GM21367 (cell line): ENCODE measurements around the gene MRPL42.
"Not testable (repeated sequence)": the region's sequence is repeated elsewhere in the genome, so short reads cannot be mapped to it uniquely, and the experiment has no call there.

Source experiments
- ATAC-seq: cut with Tn5 transposase; IDR thresholded peaks from one replicate; pipeline ENCODE4 v1.9.1; 2021; ENCODE audit not compliant: unreplicated experiment

The MRPL42 gene

DNA sequence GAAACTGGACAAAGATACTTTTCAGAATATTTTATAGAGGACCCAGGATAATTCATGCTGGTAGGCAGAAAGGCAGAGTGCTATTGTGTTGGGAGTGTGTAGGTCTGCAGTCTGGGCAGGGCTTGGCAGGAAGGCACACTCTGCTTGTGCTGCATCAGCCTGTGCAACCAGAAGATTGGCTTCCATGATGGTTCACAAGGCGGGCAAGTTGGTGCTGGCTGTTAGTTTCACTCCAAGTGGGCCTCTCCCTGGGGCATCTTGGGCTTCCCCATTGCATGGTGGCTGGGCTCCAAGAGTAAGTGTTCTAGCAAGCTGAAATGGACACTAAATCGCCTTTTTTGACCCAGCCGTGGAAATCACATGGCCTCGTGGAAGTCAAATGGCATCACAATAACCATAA is 23.7 kb upstream of the MRPL42 start:
- no peak for ATAC-seq

DNA sequence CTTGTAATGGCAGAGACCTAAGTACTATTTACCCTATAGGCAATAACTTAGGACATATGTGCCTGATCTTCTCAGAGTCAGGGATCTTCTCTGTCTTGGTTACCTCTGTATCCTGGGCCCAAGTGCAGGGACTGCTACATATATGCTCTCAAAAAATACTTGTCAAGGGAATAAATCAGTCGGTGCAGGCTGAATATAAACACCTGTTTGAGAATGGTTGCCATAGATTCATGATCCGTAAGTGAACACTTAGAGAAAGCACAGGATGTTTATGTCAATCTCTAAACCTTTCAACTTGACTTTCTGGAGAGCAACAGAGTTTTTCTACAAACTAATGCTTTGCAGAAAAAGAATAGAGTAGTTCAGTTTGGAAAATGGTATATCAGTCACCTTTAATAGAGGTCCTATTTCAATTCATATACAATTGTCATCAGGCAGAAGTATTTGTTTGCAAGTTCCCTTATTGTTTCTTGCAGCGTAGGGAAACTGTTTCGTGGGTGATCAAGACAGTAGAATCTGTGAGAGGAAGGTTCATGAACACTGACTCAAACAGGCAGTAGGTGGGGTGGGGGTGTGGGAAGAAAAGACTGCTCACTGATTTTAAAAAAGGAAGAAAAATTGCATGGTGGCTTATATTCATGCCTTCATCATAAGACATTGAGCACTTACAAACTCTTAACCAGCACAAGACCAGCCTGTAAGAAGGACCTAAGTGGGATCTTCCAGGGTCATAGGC is 19.6 kb upstream of the MRPL42 start:
- ATAC-seq, result no peak

DNA sequence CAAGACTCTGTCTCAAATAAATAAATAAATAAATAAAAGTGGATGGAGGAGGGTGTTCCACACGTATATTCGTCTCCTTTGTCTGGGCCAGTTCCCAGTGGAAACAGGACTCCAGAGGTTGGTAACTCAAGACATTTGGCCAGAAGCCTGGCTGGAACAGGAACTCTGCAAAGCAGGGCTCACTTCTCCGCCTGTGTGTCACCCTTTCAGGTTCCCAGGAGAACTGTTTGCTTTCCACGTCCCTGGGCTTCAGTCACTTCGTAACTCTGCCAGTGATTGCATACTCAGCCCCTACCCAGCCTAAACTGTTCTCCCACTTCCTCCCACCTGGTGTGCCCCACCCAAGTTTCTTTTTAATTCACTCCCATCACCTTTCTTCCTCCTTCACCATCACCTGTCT is 18.5 kb upstream of the MRPL42 start:
- no peak for ATAC-seq

DNA sequence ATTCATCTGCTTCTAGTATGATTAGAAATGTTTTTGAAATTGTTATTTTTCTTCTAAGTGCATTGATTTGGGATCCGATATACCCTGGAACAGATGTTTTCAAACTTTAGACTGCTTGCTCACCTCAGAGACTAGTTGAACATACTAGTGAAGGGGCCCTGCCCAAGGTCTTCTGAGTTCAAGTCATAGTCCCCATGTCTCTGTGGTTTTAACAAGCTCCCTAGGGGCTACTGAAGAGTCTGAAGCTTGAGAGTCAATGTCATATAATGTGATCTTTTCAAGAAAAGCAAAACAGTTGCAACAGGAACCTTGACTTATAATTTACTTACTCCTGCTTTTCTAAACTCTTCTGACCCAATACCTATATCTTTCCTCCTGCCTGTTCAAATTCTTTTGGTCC is 18.0 kb upstream of the MRPL42 start:
- ATAC-seq, result peak; percentile 86

DNA sequence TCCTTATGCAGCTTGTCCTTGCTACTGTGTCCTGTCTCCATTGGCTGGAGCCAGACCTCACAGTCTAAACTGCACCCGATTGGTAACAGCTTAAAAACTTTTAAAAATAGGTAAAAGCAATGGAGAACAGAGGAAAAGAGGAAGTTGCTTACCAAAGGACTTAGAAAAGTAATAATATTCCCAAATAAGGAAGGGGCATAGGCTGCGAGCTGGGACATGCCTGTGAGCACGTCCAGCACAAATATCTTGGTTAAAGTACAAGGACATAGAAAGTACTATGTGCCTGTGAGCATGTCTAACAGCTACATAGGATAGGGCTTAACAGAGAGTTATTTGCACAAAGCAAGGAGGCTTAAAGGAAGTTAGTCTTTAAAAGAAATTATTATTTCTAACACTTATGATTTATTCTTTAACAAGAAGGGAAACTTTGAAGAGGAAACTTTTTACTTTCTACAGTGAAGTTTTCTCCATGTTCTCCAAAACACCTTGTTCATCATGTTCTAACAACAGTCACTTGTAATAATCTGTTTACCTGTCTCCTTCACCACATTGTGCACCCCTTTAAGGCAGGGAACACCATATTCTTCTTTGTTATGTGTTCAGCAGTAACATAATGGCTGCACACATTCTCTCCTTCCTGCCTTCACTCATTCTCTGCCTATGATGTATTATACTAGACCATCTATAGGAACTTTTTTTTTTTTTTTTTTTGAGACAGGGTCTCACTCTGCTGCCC is 15.7 kb upstream of the MRPL42 start:
- ATAC-seq, result no peak

DNA sequence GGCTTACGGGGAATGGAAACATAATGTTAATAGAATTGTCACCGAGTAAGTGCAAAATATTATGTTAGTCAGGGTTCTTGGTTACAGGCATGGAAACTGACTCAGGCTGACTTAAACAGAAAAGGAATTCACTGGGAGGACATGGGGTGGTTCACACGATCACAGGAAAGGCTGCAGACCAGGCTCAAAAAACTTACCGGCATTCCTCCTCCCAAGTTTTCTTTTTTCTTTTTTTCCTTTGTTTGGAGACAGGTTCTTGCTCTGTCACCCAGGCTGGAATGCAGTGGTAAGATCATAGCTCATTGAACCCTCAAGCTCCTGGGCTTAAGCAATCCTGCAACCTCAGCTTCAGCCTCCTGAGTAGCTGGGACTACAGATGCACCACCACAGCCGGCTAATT is 13.7 kb upstream of the MRPL42 start:
- no peak for ATAC-seq

DNA sequence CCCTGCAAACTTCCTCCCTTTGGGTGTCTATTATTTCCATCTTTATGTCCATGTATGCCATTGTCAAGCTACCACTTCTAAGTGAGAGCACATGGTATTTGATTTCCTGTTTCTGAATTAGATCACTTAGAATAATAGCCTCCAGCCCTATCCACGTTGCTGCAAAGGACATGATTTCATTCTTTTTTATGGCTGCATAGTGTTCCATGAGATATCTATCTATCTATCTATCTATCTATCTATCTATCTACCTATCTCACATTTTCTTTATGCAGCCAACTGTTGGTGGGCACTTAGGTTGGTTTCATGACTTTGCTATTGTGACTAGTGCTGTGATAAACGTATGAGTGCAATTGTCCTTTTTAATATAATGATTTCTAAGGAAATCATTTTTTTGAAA is 11.2 kb upstream of the MRPL42 start:
- no peak for ATAC-seq

DNA sequence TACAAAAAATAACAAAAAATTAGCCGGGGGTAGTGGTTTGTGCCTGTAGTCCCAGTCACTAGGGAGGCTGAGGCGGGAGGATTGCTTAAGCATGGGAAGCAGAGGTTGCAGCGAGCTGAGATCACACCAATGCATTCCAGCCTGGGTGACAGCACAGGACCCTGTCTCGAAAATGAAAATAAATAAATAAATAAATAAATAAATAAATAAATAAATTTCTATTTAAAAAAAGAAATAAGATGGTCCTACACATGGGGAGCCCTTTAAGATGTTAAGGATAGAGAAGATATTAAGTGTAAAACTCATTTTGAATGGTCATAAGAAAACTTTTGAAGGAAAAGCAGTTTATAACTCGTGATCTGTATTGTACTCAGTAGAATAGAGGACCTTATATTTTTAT is 8.2 kb upstream of the MRPL42 start:
- no peak for ATAC-seq

DNA sequence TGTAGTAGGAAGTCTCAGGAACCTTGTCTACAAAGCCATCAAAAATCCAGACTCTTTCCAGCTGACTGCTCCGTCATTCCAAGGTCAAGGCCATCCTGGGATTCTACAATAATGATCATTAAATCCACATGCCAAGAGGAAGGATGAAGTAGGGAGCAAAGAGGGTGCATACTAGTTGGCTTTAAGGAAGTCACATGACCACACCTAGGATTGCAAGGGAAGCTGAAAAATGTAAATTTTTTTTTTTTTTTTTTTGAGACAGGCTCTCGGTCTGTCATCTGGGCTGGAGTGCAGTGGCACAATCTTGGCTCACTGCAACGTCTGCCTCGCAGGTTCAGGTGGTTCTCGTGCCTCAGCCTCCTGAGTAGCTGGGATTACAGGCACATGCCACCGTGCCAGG is 7.3 kb upstream of the MRPL42 start:
- no peak for ATAC-seq

DNA sequence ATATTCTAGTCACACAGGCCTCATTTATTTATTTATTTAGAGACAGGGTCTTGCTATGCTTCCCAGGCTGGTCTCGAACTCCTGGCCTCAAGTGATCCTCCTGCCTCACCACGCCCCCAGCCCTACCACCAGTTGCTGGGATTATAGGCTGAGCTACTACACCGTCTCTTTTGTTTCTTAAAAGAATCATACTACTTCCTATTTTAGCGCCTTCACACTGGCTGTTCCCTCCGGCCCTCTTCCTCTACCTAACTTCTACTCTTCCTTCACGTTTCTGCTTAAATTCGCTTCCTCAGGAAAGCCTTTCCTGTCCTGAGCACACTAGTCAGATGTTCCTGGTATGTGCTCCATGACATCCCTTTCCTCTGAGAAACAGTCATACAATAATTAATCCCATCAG is 6.4 kb upstream of the MRPL42 start:
- ATAC-seq, result no peak

DNA sequence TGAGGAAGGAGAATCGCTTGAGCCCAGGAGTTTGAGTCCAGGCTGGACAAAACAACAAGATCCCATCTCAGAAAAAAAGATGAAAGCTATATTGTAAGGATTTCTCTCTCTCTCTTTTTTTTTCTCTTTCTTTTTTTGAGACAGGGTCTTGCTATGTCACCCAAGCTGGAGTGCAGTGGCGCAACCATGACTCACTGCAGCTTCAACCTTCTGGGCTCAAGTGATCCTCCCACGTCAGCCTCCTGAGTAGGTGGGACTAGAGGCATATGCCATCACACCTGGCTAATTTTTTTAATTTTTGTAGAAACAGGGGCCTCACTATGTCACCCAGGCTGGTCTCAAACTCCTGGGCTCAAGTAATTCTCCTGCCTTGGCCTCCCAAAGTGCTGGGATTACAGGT is 5.8 kb upstream of the MRPL42 start:
- ATAC-seq, result no peak

DNA sequence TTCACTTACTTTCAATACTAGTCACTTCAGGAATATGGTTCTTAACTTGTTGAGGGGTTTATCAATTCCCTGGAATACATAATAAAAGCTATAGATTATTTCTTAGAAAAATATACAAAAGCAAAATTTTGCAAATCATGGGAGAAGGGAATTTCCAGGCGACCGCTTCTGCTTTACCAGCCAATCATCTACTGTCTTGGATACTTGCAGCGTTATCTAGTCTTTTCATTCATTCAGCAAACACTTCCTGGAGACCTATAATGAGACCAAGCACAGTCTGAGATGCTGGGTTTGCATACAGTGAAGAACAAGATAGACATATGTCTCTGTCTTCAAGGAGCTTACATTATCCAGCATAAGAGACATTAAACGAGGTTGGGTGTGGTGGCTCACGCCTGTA is 1.5 kb upstream of the MRPL42 start:
- ATAC-seq, result no peak

DNA sequence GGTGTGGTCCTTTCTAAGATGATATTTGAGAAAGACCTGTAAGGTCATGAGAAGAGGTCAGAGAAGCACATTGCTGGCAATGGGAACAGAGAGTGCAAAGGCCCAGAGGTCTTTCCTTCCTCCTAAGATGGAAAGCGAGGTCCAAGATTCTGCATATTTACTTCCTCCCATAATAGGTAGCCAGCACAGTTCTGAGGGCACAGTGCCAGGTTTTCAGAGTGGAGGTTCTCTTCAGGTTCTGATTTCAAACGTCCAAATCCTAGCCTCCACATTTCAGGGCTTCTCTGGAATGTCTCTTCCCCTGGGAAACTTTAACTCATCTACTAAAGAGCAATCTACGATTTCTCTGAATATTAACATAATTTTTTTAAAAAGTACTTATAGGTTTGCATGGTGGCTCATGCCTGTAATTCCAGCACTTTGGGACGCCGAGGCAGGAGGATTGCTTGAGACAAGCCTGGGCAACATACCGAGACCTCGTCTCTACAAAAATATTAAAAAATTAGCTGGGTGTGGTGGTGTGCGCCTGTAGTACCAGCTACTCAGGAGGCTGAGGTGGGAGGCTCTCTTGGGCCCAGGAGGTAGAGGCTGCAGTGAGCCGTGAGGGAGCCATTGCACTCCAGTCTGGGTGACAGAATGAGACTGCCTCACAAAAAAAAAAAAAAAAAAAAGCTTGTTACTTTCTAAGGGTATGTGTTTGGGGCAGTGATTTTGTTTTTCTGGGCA is 526 bp upstream of the MRPL42 start:
- no peak for ATAC-seq

DNA sequence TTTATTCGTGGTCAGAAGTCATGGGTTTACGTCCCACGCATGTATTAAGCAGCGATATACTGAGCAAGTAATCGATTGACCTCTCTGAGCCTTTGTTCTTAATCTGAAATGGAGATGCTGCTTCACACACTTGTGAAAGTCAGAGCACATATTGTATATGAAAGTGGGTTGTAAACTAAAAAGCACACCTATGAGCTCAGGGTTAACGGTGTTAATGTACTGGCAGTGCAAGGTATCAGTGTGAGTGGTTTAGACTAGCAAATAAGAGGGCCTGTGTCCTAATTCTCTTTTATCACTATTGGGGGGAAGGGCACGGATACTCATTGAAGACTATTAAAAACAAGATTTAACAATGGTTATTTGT is 676 bp downstream of the MRPL42 start:
- peak; percentile 17 for ATAC-seq

DNA sequence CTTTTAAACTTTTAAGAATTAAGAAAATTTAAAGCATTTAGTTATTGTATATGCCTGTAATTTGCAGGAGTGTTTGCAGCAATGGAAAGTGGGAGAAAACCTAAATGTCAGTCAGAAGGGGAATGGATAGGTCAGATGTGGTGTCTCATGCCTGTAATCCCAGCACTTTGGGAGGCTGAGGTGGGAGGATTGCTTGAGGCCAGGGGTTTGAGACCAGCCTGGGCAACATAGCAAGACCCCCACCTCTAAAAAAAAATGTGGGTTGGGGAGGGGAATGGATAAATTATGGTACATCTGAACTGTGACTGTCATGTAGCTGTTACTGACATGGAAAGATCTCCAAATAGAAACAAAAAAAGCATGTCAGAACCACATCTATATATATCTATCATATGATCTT is 2.1 kb downstream of the MRPL42 start:
- ATAC-seq, result no peak

DNA sequence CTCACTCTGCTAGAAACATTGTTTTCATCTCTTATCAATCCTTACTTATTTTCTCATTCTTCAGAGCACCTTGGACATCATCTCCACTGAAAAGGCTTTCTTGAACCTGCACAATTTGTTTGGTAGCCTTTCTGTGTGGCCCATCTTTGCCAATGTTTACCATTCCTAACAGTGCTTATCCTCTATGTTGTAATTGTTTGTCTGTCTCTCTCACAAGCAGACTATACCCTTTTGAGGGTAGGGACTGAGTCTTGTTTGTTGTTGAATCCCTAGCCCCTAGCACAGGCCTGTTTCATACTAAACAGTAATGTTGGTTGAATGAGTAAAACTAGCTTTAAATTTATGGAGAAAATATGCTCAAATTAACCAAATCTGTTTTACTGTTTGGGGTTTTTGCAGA is 9.2 kb downstream of the MRPL42 start:
- no peak for ATAC-seq

DNA sequence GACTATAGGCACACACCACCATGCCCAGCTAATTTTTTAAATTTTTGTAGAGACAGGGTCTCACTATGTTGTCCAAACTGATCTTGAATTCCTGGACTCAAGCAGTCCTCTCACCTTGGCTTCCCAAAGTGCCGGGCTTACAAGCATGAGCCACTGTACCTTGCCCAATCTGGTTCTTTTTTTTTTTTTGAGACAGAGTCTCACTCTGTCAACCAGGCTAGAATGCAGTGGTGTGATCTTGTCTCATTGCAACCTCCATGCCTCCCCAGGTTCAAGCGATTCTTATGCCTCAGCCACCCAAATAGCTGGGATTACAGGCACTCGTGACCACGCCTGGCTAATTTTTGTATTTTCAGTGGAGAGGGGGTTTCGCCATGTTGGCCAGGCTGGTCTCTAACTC is 15.4 kb downstream of the MRPL42 start:
- ATAC-seq, result no peak

DNA sequence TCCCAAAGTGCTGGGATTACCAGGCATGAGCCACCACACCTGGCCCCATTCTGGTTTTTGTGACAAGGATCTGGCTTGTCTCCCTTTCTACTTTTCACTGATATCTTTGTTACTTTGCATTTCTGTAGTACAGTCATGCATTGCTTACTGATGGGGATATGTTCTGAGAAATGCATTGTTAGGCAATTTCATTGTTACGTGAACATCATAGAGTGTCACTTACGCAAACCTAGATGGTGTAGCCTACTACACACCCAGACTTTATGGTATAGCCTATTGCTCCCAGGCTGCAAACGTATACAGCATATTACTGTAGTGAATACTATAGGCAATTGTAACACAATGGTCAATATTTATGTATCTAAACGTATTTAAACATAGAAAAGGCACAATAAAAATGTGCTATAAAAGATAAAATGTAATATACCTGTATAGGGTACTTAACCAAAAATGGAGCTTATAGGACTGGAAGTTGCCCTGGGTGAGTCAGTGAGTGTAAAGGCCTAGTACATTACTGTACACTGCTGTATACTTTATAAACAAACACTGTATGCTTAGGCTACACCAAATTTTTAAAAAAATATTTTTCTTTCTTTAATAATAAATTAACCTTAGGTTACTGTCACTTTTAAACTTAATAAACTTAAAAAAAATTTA is 16.0 kb downstream of the MRPL42 start:
- ATAC-seq, result no peak

DNA sequence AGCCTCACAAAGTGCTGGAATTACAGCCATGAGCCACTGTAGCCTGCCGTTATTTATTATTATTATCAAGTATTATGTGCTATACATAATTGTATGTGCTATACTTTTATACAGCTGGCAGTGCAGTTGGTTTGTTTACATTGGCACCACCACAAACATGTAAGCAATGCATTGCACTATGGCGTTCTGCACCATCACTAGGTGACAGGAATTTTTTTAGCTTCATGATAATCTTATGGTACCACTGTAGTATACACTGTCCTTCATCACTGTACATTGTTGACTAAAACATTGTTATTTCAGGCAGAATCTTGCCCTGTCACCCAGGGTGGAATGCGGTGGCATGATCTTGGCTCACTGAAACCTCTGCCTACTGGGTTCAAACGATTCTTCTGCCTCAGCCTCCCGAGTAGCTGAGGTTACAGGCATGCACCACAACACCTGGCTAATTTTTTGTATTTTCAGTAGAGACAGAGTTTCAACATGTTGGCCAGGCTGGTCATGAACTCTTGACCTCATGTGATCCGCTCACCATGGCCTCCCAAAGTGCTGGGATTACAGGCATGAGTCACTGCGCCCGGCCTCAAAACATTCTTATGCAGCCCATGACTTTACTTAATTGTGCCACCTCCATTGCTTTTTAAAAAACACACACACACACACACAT is 17.1 kb downstream of the MRPL42 start:
- no peak for ATAC-seq

DNA sequence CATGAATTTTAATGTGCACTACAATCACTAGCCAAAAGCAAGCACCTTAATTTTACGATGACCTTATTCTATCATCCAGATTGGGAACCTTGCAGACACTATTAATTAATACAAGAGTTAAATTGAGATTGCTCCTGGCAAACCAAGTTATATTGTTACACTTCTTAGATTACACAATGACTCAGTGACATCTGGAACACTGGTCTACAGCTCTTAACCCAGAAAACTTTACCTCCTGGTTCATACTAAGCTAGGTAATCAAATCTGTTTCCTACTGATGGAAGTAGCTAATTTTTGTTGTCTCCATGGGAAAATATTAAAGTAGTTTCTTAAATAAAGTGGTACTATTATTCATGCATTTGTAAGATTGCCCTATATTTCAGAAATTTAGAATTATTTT is 25.5 kb downstream of the MRPL42 start:
- not testable (repeated sequence) for ATAC-seq

DNA sequence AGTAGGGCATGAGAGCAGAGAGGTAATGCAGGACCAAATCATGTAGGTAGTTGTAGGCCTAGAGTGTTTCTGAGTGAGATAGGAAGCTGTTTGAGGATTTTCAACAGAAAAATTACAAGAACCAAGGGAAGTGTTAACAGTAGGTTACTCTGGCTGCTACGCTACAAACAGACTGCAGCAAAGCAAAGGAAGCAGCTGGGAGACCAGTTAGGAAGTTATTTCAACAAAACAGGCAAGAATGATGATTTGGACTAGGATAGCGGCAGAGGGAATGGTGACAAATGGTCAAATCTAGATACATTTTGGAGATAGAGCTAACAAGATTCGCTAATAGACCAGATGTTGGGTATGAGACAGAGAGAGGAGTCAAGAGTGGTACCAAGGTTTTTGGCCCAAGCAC is 26.8 kb downstream of the MRPL42 start:
- no peak for ATAC-seq
